B cell (primary cell): Measurements from ENCODE around the gene USH2A. TPM values are rescaled to one million over a fixed set of nuclear protein-coding genes. Genes with fewer than 3 reads are reported as not detected.

Source experiments
- ATAC-seq: fragments of 200-7000 bp; cut with Tn5 transposase; one replicate; pipeline ENCODE4 v1.10.0; 2021; ENCODE audit warnings: low read depth, mild to moderate bottlenecking, moderate number of reproducible peaks, moderate library complexity
- CTCF ChIA-PET: fragments of 350-600 bp; sonication (Branson Sonifier 250); formaldehyde crosslinking; loops from one replicate; lab custom pipeline; 2021; ENCODE audit warnings: antibody characterized with exemption, inconsistent platforms; lab: Charles Lee
- POLR2A ChIA-PET: fragments of 350-600 bp; sonication (Branson Sonifier 250); formaldehyde crosslinking; loops from one replicate; lab custom pipeline; 2021; ENCODE audit warnings: antibody characterized with exemption; lab: Charles Lee
- DNase-seq: peaks from one replicate; pipeline ENCODE4 v3.0.0; 2013
- H2AFZ ChIP-seq: 2 replicates; pipeline ENCODE4 v1.6.1; 2012; ENCODE audit warnings: mild to moderate bottlenecking, low read depth, low read length; ENCODE audit not compliant: insufficient read depth, poor library complexity, severe bottlenecking
- H3K27ac ChIP-seq, 2 donors: 1 replicate in 1 of 2; 2 replicates in 1 of 2; pipeline ENCODE4 v1.5.1; 2012 to 2013; ENCODE audit warnings: low read length in 2 of 2, mild to moderate bottlenecking in 2 of 2, moderate library complexity in 1 of 2
- H3K27me3 ChIP-seq, 4 experiments: fragments of 200-600 bp in 1 of 4; sonication (generic) in 1 of 4; replicated peaks in 1 of 4; 1 replicate in 2 of 4; 2 replicates in 2 of 4; pipeline versions ENCODE4 v1.6.1 to v1.7.0; 2013 to 2016; ENCODE audit warnings: low read length in 3 of 4, mild to moderate bottlenecking in 2 of 4, mixed read lengths in 1 of 4, moderate library complexity in 1 of 4; ENCODE audit not compliant: insufficient read depth in 4 of 4, control insufficient read depth in 3 of 4; ENCODE audit errors: control extremely low read depth in 1 of 4
- H3K36me3 ChIP-seq, 2 experiments: replicated peaks in 1 of 2; 1 replicate in 1 of 2; 2 replicates in 1 of 2; pipeline versions ENCODE4 v1.6.1 to v1.7.1; 2013; ENCODE audit warnings: low read length in 1 of 2; ENCODE audit not compliant: insufficient read depth in 2 of 2, control insufficient read depth in 1 of 2; ENCODE audit errors: control extremely low read depth in 1 of 2, extremely low read depth in 1 of 2
- H3K4me1 ChIP-seq, 2 donors: fragments of 200-600 bp in 1 of 2; sonication (generic) in 1 of 2; 1 replicate in 1 of 2; 2 replicates in 1 of 2; pipeline versions ENCODE4 v1.5.1 to v1.6.1; 2013 to 2017; ENCODE audit warnings: low read length in 2 of 2; ENCODE audit not compliant: control insufficient read depth in 2 of 2, insufficient read depth in 2 of 2
- H3K4me2 ChIP-seq: replicated peaks from 2 replicates; pipeline ENCODE3; 2012; ENCODE audit warnings: mild to moderate bottlenecking, low read depth, low read length; ENCODE audit not compliant: poor library complexity, severe bottlenecking
- H3K4me3 ChIP-seq, 5 experiments: fragments of 200-600 bp in 1 of 5; sonication (generic) in 1 of 5; 1 replicate in 3 of 5; 2 replicates in 2 of 5; pipeline versions ENCODE4 v1.5.1 to v1.7.0; 2011 to 2016; ENCODE audit warnings: low read length in 4 of 5, mild to moderate bottlenecking in 4 of 5, low read depth in 2 of 5, control low read depth in 1 of 5, moderate library complexity in 1 of 5; ENCODE audit not compliant: insufficient read depth in 1 of 5; ENCODE audit errors: control extremely low read depth in 1 of 5, extremely low read depth in 1 of 5
- H3K79me2 ChIP-seq: fragments of 200-600 bp; sonication (generic); one replicate; pipeline ENCODE4 v1.6.0; 2016; ENCODE audit warnings: low read length; ENCODE audit not compliant: control insufficient read depth, insufficient read depth
- H3K9ac ChIP-seq: fragments of 200-600 bp; sonication (generic); 2 replicates; pipeline ENCODE4 v1.6.1; 2017; ENCODE audit warnings: mild to moderate bottlenecking, low read length, moderate library complexity
- H3K9me3 ChIP-seq, 3 donors: one replicate each; pipeline versions ENCODE4 v1.6.1 to v1.7.1; 2013; ENCODE audit warnings: low read length in 2 of 3; ENCODE audit not compliant: control insufficient read depth in 2 of 3, insufficient read depth in 1 of 3; ENCODE audit errors: control extremely low read depth in 1 of 3
- H4K20me1 ChIP-seq: 2 replicates; pipeline ENCODE4 v1.6.0; 2012; ENCODE audit warnings: mild to moderate bottlenecking, low read length; ENCODE audit not compliant: insufficient read depth, control insufficient read depth, poor library complexity, severe bottlenecking
- H3K27ac Mint-ChIP-seq: one replicate; pipeline ENCODE4 v1.8.0; 2021; ENCODE audit warnings: mixed read lengths
- H3K27me3 Mint-ChIP-seq: one replicate; pipeline ENCODE4 v1.8.0; 2021; ENCODE audit warnings: mixed read lengths
- H3K4me1 Mint-ChIP-seq: one replicate; pipeline ENCODE4 v1.8.0; 2021; ENCODE audit warnings: mixed read lengths
- H3K4me3 Mint-ChIP-seq: one replicate; pipeline ENCODE4 v1.8.0; 2021; ENCODE audit warnings: mixed read lengths
- H3K9me3 Mint-ChIP-seq: one replicate; pipeline ENCODE4 v1.8.0; 2022; ENCODE audit warnings: mixed read lengths; ENCODE audit not compliant: insufficient read depth
- EZH2 ChIP-seq: IDR thresholded peaks from 2 replicates; pipeline ENCODE4 v1.6.1; 2012; ENCODE audit warnings: borderline replicate concordance, low read depth, mild to moderate bottlenecking, moderate library complexity, low read length; ENCODE audit not compliant: insufficient read depth, poor library complexity, severe bottlenecking
- WGBS: methylation state at CpG from one replicate; pipeline ENCODE4 v1.1.5; 2013; ENCODE audit warnings: missing lambda C conversion rate; ENCODE audit not compliant: insufficient coverage; 5-methylcytosine and 5-hydroxymethylcytosine counted together
- intact Hi-C: fragments of 100-400 bp; cut with micrococcal nuclease; formaldehyde crosslinking; loops from one replicate; pipeline ENCODE4 v1.10.0; 2022
- polyA plus RNA-seq: library from polyadenylated mRNA; depleted of rRNA; stranded (reverse); fragments of >200 nt; gene quantifications from 2 replicates; pipeline ENCODE4 v1.2.3, GENCODE V29; 2012
- total RNA-seq, 2 donors: library from RNA; stranded (reverse); fragments of 120-200 nt in 1 of 2; gene quantifications; 1 replicate in 1 of 2; 2 replicates in 1 of 2; pipeline versions ENCODE4 v1.2.3 to v1.2.4, GENCODE V29; 2013 to 2022
- TF ChIP-seq, protein P1 (sequence below): fragments of 200-600 bp; IDR thresholded peaks from one replicate; pipeline ENCODE4 v1.8.0; 2022; ENCODE audit warnings: antibody characterized with exemption, mild to moderate bottlenecking

The USH2A gene
- total and polyA plus RNA-seq, 2 donors (not counting 1 experiment from before 2014, with no cell fraction given): 0.01 TPM; not detected in 1

DNA sequence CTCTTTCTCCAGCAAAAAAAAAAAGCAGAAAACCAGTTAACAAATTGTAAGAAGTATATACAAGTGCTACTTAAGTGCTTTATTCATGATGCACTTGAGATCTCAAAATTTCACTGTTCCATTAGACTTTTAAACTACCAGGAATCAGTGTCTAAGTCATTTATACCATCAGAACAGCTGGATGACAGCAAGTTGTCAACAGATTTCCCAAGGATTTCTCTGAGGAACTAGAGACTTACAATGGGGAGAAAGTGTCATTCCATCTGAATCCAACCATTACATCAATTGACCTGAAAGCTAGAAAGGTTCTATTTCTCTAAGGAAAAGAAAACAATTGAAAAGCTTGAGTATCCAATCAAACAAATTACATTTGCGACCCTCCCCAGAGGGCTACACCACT is 43.8 kb downstream of the USH2A start:
- CTCF ChIA-PET: no interaction called here

DNA sequence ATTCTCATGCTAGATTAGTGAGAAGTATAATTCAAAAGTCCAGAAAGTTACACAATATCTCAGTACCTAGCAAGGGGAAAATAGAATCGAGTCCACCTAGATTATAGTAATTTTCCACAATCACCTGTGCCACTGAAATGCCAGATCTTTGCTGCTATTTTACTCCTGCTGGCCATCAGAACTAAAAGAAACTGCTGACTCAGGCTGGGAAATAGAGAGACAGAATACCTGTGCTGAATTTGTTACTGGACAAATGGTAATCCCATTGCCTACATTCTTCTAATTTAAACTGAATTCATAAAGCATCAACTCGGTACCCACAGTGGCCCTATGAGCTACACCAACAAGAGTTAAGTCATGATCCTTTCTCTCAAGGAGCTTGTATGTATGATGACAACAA is 55.0 kb downstream of the USH2A start:
- ATAC-seq (no peak), DNase-seq (no peak)
- H2AFZ ChIP-seq: no peak overlapping the region
- H3K27ac ChIP-seq: no peak overlapping the region
- H3K79me2 ChIP-seq: no peaks in the 10 kb centered on the region
- ChIA-PET CTCF (no interaction called here), POLR2A (no interaction called here)
- no peaks in the 10 kb centered on the region for H3K27me3 ChIP-seq
- no peak overlapping the region for H3K4me3 ChIP-seq
- H3K9ac ChIP-seq: no peak overlapping the region
- no peaks in the 10 kb centered on the region for H3K9me3 ChIP-seq
- H3K27me3 Mint-ChIP-seq: no peaks in the 10 kb centered on the region
- TF ChIP-seq, protein P1, sequence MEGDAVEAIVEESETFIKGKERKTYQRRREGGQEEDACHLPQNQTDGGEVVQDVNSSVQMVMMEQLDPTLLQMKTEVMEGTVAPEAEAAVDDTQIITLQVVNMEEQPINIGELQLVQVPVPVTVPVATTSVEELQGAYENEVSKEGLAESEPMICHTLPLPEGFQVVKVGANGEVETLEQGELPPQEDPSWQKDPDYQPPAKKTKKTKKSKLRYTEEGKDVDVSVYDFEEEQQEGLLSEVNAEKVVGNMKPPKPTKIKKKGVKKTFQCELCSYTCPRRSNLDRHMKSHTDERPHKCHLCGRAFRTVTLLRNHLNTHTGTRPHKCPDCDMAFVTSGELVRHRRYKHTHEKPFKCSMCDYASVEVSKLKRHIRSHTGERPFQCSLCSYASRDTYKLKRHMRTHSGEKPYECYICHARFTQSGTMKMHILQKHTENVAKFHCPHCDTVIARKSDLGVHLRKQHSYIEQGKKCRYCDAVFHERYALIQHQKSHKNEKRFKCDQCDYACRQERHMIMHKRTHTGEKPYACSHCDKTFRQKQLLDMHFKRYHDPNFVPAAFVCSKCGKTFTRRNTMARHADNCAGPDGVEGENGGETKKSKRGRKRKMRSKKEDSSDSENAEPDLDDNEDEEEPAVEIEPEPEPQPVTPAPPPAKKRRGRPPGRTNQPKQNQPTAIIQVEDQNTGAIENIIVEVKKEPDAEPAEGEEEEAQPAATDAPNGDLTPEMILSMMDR: no peak
- TF ChIP-seq EZH2: no peak
- no peaks in the 10 kb centered on the region for H3K36me3 ChIP-seq
- no peaks in the 10 kb centered on the region for H3K9me3 Mint-ChIP-seq
- no peak overlapping the region for H3K4me2 ChIP-seq
- H4K20me1 ChIP-seq: no peaks in the 10 kb centered on the region
- intact Hi-C loops: no loop called here
- H3K4me3 Mint-ChIP-seq: no peak overlapping the region
- no CpG with 5 or more reads among the region's 2 CpGs for WGBS
- no peaks in the 10 kb centered on the region for H3K4me1 ChIP-seq
- no peaks in the 10 kb centered on the region for H3K4me1 Mint-ChIP-seq
- no peak overlapping the region for H3K27ac Mint-ChIP-seq

More for the DNA sequence above, 43.8 kb downstream of the USH2A start:
- H3K4me3 ChIP-seq: no peak overlapping the region
- POLR2A ChIA-PET: no interaction called here
- no peak overlapping the region for H3K27ac Mint-ChIP-seq
- no peaks in the 10 kb centered on the region for H3K4me1 Mint-ChIP-seq
- no peak for TF ChIP-seq EZH2
- TF ChIP-seq, protein P1: no peak
- H3K27me3 Mint-ChIP-seq: no peaks in the 10 kb centered on the region
- H3K27me3 ChIP-seq: no peaks in the 10 kb centered on the region
- H3K79me2 ChIP-seq: no peaks in the 10 kb centered on the region
- no peaks in the 10 kb centered on the region for H3K4me1 ChIP-seq
- no peak overlapping the region for H3K27ac ChIP-seq
- no peaks in the 10 kb centered on the region for H3K9me3 ChIP-seq
- no peak overlapping the region for H3K4me3 Mint-ChIP-seq
- ATAC-seq: no peak
- peaks cover 2% of the 10 kb centered on the region for H3K9me3 Mint-ChIP-seq
- H2AFZ ChIP-seq: no peak overlapping the region
- no peak overlapping the region for H3K9ac ChIP-seq
- DNase-seq: no peak
- H3K36me3 ChIP-seq: no peaks in the 10 kb centered on the region
- H4K20me1 ChIP-seq: no peaks in the 10 kb centered on the region
- WGBS: no CpG with 5 or more reads among the region's 1 CpG
- intact Hi-C loops: no loop called here
- no peak overlapping the region for H3K4me2 ChIP-seq
